CD4-positive, alpha-beta T cell treated with Interleukin-17A for 4 hours (primary cell): Measurements from ENCODE around the gene SCYGR7.
"Not testable (repeated sequence)": the region's sequence is repeated elsewhere in the genome, so short reads cannot be mapped to it uniquely, and the experiment has no call there.

ENCODE experiments used
- DNase-seq: peaks from one replicate; pipeline ENCODE4 v3.0.0-alpha.2; 2020; ENCODE audit warnings: mixed read lengths

Gene SCYGR7

GRCh38 chr2:227728035-227728434 lies at the start of gene SCYGR7:
SCYGR7 (plus strand) TSS chr2:227728335; CDS start chr2:227728335, 0 bp downstream.
- no peak for DNase-seq

- no peak for DNase-seq
These were observed 43.9 kb upstream of the SCYGR7 start for GRCh38 chr2:227684258-227684657.

GRCh38 chr2:227687189-227687588 lies 40.9 kb upstream of the SCYGR7 start:
- no peak for DNase-seq

- no peak for DNase-seq
These were observed 31.0 kb upstream of the SCYGR7 start for GRCh38 chr2:227696990-227697679.

GRCh38 chr2:227701556-227701955 lies 26.6 kb upstream of the SCYGR7 start:
- DNase-seq, result no peak

GRCh38 chr2:227703280-227703732 lies 24.8 kb upstream of the SCYGR7 start:
- DNase-seq, result no peak

DNA sequence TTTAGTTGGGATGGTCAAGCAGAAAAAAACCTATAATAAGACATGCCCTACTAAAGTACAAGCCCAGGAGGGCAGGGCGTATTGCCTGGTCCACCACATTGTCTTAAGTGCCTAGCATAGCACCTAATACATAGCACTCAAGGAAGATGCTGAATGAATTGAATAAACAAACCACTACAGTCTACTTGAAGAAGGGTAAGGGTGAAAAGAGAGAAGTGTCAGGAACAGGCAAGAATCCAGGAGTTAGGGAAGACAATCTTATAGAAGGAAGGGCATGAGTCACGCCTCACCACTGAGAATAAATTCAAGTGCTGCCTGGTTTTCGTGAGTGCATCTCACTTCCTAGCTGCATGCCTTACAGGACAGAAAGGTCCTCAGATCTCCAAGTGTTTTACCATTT lies 24.2 kb upstream of the SCYGR7 start:
- DNase-seq, result no peak

GRCh38 chr2:227706859-227707258 lies 21.3 kb upstream of the SCYGR7 start:
- no peak for DNase-seq

DNA sequence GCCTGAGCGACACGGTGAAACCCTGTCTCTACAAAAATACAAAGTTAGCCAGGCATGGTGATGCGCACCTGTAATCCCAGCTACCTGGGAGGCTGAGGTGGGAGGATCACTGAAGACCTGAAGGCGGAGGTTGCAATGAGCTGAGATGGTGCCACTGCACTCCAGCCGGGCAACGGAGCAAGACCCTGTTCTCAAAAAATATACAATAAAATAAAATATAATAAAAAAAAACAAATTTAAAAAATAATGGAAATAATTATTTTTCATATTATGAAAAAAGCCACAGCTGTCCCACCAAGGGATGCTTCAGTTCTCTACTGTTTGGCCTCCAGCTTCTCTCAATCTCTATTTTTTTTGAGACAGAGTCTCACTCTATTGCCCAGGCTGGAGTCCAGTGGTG lies 20.7 kb upstream of the SCYGR7 start:
- no peak for DNase-seq

GRCh38 chr2:227710986-227711385 lies 17.1 kb upstream of the SCYGR7 start:
- no peak for DNase-seq

DNA sequence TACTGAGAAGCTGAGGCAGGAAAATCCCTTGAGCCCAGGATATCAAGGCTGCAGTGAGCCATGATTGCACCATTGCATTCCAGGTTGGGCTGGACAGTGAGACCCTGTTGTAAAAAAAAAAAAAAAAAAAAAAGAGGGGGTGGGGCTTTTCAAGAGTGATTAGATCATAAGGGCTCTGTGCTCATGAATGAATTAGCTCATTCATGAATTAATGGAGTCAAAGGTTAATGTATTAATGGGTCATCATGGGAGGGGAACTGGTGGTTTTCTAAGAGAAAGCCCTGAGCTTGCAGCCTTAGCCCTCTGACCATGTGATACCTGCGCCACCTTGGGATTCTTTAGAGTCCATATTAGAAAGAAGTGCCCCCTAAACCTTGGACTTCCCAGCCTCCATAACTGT lies 14.8 kb upstream of the SCYGR7 start:
- DNase-seq, result no peak

- no peak for DNase-seq
These were observed 11.6 kb upstream of the SCYGR7 start for GRCh38 chr2:227716501-227716900.

DNA sequence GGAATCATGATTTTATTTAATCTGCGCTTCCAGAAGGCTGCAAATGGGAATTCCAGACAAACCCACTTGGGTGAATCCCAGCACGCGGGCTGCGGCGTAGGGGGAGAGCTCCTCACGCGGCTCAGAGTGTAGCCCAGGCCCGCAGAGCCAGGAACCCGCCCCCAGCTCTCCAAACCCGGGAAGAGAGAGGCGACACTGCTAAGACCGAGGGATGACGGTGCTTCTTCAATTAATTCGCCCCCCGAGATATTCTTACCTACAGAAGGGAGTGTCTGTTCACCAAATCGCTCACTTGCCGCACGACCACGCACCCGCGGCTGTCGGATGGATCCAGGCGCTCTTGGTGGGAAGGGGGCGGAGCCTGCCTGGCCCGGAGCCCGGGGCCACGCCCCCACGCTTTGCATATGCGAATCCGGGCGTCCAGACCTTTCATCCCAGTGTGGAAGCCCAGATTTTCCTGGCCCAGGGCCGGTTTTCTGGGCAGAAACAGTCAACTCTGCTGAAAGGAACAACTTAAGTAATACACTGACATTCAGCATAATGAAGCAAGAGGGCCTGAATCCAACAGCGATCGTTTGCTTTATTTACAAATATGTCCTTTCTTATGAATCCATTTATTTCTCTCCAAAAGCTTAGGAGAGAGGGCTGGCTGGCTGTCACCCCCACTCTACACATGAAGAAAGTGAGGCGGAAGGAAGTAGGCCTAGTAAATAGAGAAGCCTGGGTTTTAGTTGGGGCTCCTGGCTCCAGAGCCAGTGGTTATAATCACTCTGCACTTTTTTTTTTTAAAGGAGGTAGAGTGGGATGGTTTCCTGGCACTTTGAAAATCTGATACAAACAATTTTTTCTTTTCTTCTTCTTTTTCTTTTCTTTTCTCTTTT lies 10.2 kb upstream of the SCYGR7 start, which contains the start of gene SLC19A3:
Gene SLC19A3, minus strand, starts transcription at position 342 of the 881 bp plus-strand sequence. CDS start 15,710 bp downstream, outside the sequence.
- peak; percentile 5 for DNase-seq

DNA sequence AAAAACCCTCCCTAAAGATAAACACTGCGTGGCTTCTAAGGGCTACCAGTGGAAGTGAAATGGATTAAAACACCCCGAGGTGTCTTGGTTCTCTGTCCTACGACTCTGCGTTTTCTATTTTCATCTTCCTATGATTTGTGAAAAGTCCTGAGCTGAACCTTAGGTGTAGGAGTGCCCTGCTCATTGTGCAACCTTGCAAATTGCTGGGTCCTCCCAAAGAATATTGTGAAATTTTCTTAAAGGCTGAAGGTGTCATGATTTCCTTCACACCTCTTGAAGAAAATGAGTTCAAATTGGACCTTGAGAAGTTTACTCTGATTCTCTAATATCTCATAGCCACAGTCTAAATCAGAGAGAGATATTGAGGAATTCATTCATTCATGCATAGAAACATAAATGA lies 8.5 kb upstream of the SCYGR7 start:
- DNase-seq, result no peak

- DNase-seq, result no peak
These were observed 7.5 kb upstream of the SCYGR7 start for GRCh38 chr2:227720680-227721079.

DNA sequence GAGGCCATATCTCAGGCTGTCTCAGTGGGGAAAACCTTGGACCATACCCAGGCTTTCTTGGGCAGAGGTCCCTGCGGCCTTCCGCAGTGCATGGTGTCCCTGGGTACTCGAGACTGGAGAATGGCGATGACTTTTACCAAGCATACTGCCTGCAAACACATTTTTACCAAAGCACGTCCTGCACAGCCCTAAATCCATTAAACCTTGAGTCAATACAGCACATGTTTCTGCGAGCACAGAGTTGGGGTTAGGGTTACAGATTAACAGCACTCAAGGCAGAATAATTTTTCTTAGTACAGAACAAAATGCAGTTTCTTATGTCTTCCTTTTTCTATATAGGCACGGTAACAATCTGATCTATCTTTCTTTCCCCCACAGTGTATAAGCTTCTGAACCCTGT lies 5.3 kb upstream of the SCYGR7 start:
- DNase-seq, result not testable (repeated sequence)

DNA sequence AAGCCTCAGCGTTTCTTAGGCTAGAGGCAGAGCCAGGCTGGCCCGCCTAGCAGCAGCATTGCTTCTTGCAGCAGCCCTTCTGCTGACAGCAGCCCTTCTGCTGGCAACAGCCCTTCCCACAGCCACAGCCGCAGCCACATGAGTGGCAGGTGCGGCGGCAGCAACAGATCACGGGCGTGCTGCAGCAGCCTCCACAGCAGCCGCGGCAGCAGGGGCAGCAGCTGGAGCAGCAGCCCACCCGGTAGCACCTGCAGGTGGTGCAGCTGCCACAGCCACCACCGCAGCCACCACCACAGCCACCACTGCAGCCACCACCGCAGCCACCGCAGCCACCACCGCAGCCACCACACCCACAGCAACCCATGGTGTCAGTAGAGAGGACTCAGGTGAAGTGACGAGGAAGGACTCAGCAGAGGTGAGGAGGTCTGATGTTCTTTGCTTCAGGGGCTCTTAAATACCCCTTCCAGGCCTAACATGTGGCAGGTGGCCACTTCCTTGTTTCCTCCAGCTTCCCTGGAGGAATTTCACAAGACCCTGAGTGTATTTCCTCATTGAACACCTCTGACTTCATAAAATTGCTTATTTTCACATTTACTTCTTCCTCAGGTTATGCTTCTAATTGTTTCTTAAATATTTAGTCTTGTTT lies 3.6 kb upstream of the SCYGR7 start, which contains the start of gene SCYGR6:
Gene SCYGR6, minus strand, starts transcription at position 364 of the 646 bp plus-strand sequence. Its CDS starts 0 bp downstream, at position 364.
- no peak for DNase-seq

DNA sequence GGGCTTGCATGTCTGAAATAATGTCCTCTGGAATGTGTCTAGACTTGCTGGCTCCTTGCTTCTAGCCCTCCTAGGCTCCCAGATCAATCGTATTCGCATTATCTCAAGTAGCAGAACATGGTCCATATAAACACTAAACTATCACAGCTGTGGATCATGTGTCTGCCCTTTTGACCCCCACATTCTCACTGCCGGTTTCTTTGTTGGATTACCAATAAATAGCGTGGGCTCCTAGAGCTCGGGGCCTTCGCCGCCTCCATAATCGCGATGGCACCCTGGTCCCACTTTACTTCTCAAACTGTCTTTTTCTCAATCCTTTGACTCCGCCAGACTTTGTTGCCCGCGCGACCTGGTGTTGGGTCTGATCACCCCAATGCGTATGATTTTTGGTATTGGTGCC lies 11.2 kb downstream of the SCYGR7 start:
- DNase-seq, result no peak

DNA sequence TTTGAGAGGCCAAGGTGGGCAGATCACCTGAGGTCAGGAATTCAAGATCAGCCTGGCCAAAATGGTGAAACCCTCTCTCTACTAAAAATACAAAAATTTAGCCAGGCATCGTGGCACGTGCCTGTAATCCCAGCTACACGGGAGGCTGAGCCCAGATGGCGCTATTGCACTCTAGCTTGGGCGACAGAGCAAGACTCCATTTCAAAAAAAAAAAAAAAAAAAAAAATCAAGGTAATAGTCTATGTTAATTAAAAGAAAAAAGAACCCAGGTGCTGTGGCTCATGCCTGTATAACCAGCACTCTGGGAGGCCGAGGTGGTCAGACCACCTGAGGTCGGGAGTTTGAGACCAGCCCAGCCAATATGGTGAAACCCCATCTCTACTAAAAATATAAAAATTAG lies 12.6 kb downstream of the SCYGR7 start:
- DNase-seq, result peak; percentile 18

- DNase-seq, result no peak
These were observed 17.5 kb downstream of the SCYGR7 start, which contains the start of gene SCYGR8 for GRCh38 chr2:227745594-227745993. SCYGR8 (plus strand) TSS chr2:227745894; CDS start chr2:227745894, 0 bp downstream.

- DNase-seq, result no peak
These were observed 19.9 kb downstream of the SCYGR7 start for GRCh38 chr2:227748079-227748478.

DNA sequence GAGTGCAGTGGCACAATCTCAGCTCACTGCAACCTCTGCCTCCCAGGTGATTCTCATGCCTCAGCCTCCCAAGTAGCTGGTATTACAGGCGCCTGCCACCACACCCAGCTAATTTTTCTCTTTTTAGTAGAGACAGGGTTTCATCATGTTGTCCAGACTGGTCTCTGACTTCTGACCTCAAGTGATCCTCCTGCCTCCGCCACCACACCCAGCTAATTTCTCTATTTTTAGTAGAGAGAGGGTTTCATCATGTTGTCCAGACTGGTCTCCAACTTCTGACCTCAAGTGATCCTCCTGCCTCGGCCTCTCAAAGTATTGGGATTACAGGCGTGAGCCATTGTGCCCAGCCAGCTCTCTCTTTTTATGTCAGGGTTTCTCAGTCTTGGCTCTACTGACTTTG lies 28.1 kb downstream of the SCYGR7 start:
- DNase-seq, result not testable (repeated sequence)
